ENCODE results near the gene MBD3L1.

DNA sequence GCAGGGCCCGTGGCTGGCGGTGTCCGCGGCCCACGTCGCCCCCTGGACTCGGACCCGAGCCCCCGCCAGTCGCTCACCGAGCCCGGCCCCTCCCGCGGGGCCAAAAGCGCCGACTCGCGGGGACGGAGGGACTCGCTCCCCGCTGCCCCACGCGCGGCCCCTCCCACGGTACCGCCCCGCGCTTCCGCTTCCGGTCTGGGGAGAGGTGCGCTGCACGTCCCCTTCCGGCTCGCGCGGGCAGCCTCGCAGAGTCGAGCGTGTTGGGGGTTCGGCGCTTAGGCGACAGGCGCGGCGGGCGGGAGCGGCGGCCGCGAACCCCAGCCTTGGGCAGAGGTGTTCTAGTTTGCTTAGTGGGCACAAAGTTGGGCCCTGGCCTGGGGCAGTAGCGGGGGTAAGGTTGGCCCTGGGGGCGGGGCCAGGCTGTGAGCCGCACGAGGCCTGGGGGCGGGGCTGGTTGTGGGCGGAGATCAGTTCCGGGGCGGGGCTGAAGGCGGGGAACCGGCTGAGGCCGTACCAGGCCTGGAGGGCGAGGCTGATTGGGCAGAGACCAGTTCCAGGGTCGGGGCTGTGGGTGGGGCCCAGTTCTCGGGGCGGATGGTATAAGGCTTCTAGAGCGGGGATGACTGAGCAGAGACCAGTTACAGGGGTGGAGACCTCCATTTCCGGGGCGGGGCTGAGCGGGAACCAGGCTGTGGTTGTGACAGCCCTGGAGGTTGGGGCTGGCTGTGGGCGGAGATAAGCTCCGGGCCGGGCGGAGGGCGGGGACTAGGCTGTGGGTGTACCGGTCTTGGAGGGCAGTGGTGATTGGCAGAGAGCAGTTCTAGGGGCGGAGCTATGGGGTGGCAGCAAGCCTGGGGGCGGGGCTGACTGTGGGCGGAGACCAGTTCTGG is at the start of gene MBD3L1, which contains the start of gene ZNF558:
- TF ChIP-seq CTCF (IDR thresholded peaks at IDR 0.05) (peak; percentile 48), EZH2 (IDR thresholded peaks at IDR 0.05; ENCODE audit: borderline replicate concordance, insufficient read depth, low read depth, low read length, poor library complexity, severe bottlenecking) (no peak)

Measured in B cell (primary cell).